CD14-positive monocyte (primary cell): ENCODE measurements around the gene PARP16. TPM values are rescaled to one million over a fixed set of nuclear protein-coding genes. Genes with fewer than 3 reads are reported as not detected.
A peak's percentile ranks its signal among the peaks of the same experiment; 100 is the strongest.

Source experiments
- DNase-seq, 3 donors: peaks; one replicate each; pipeline ENCODE4 v3.0.0-alpha.2; 2011 to 2022
- H2AFZ ChIP-seq: 2 replicates; pipeline ENCODE4 v1.6.0; 2012; ENCODE audit warnings: mild to moderate bottlenecking, low read depth, low read length, inconsistent platforms; ENCODE audit not compliant: insufficient read depth, poor library complexity, severe bottlenecking
- H3K27ac ChIP-seq, 2 donors: 1 replicate in 1 of 2; 2 replicates in 1 of 2; pipeline ENCODE4 v1.5.1; 2012 to 2013; ENCODE audit warnings: low read length in 2 of 2, control low read depth in 1 of 2, inconsistent platforms in 1 of 2, low read depth in 1 of 2, mild to moderate bottlenecking in 1 of 2
- H3K27me3 ChIP-seq, 2 donors: one replicate each; pipeline versions ENCODE4 v1.6.0 to v1.6.1; 2011 to 2013; ENCODE audit warnings: low read length in 2 of 2; ENCODE audit not compliant: control insufficient read depth in 2 of 2, insufficient read depth in 2 of 2
- H3K36me3 ChIP-seq, 2 donors: replicated peaks in 1 of 2; 1 replicate in 1 of 2; 2 replicates in 1 of 2; pipeline versions ENCODE4 v1.5.1 to v1.6.1; 2012 to 2013; ENCODE audit warnings: low read length in 2 of 2, control low read depth in 1 of 2, inconsistent platforms in 1 of 2, mild to moderate bottlenecking in 1 of 2; ENCODE audit not compliant: insufficient read depth in 2 of 2, control insufficient read depth in 1 of 2
- H3K4me1 ChIP-seq, 2 donors: 1 replicate in 1 of 2; 2 replicates in 1 of 2; pipeline versions ENCODE4 v1.5.1 to v1.6.1; 2012 to 2013; ENCODE audit warnings: low read length in 2 of 2, control low read depth in 1 of 2, inconsistent platforms in 1 of 2, mild to moderate bottlenecking in 1 of 2, moderate library complexity in 1 of 2; ENCODE audit not compliant: insufficient read depth in 2 of 2, control insufficient read depth in 1 of 2
- H3K4me2 ChIP-seq: replicated peaks from 2 replicates; pipeline ENCODE3; 2012; ENCODE audit warnings: low read length, moderate library complexity, mild to moderate bottlenecking; ENCODE audit not compliant: poor library complexity, severe bottlenecking; ENCODE audit errors: extremely low read depth
- H3K4me3 ChIP-seq, 3 experiments: fragments of 200-600 bp in 1 of 3; sonication (generic) in 1 of 3; replicated peaks in 1 of 3; 1 replicate in 2 of 3; 2 replicates in 1 of 3; pipeline ENCODE4 v1.5.1; 2011 to 2013; ENCODE audit warnings: low read length in 3 of 3, mild to moderate bottlenecking in 3 of 3, control low read depth in 2 of 3, low read depth in 2 of 3, inconsistent platforms in 1 of 3, moderate library complexity in 1 of 3
- H3K79me2 ChIP-seq: 2 replicates; pipeline ENCODE4 v1.6.0; 2012; ENCODE audit warnings: mild to moderate bottlenecking, control low read depth, inconsistent platforms, low read length, moderate library complexity; ENCODE audit not compliant: insufficient read depth
- H3K9ac ChIP-seq: 2 replicates; pipeline ENCODE4 v1.6.0; 2017; ENCODE audit warnings: low read length, mild to moderate bottlenecking; ENCODE audit not compliant: insufficient read depth, poor library complexity, severe bottlenecking
- H3K9me3 ChIP-seq, 2 donors: replicated peaks in 1 of 2; 1 replicate in 1 of 2; 2 replicates in 1 of 2; pipeline versions ENCODE4 v1.5.1 to v1.6.1; 2012 to 2013; ENCODE audit warnings: low read length in 2 of 2, control low read depth in 1 of 2; ENCODE audit not compliant: control insufficient read depth in 1 of 2, insufficient read depth in 1 of 2
- H4K20me1 ChIP-seq: 2 replicates; pipeline ENCODE4 v1.6.0; 2012; ENCODE audit warnings: mild to moderate bottlenecking, low read length, control low read depth, moderate library complexity; ENCODE audit not compliant: insufficient read depth
- H3K27ac Mint-ChIP-seq, 7 donors: one replicate each; pipeline ENCODE4 v1.8.0; 2020; ENCODE audit warnings: mild to moderate bottlenecking in 7 of 7, mixed read lengths in 7 of 7, moderate library complexity in 6 of 7, inconsistent platforms in 2 of 7
- H3K27me3 Mint-ChIP-seq, 3 donors: one replicate each; pipeline ENCODE4 v1.8.0; 2021 to 2022; ENCODE audit warnings: low read depth in 3 of 3, mild to moderate bottlenecking in 3 of 3, mixed read lengths in 3 of 3, moderate library complexity in 3 of 3, inconsistent platforms in 1 of 3
- H3K36me3 Mint-ChIP-seq, 2 donors: one replicate each; pipeline ENCODE4 v1.8.0; 2020; ENCODE audit warnings: mixed read lengths in 2 of 2, inconsistent platforms in 1 of 2, mild to moderate bottlenecking in 1 of 2
- H3K4me1 Mint-ChIP-seq: one replicate; pipeline ENCODE4 v1.8.0; 2020; ENCODE audit warnings: mild to moderate bottlenecking, mixed read lengths
- H3K4me3 Mint-ChIP-seq, 2 donors: one replicate each; pipeline ENCODE4 v1.8.0; 2020; ENCODE audit warnings: mild to moderate bottlenecking in 2 of 2, mixed read lengths in 2 of 2, moderate library complexity in 1 of 2
- H3K9me3 Mint-ChIP-seq, 7 donors: one replicate each; pipeline ENCODE4 v1.8.0; 2020 to 2022; ENCODE audit warnings: mixed read lengths in 7 of 7, mild to moderate bottlenecking in 6 of 7, moderate library complexity in 6 of 7, inconsistent platforms in 2 of 7
- CTCF ChIP-seq: fragments of 200-600 bp; IDR thresholded peaks from one replicate; pipeline ENCODE4 v1.8.0; 2022; ENCODE audit warnings: antibody characterized with exemption, mild to moderate bottlenecking
- WGBS: methylation state at CpG from one replicate; pipeline ENCODE4 v1.1.5; 2013; ENCODE audit warnings: missing lambda C conversion rate; ENCODE audit not compliant: insufficient coverage; 5-methylcytosine and 5-hydroxymethylcytosine counted together
- intact Hi-C, 2 donors: fragments of 100-400 bp; cut with micrococcal nuclease; formaldehyde crosslinking; loops; one replicate each; pipeline versions ENCODE4 v1.15.0 to v1.15.1; 2023
- polyA plus RNA-seq, 3 donors: library from polyadenylated mRNA; depleted of rRNA in 1 of 3; unstranded in 2 of 3; stranded (reverse) in 1 of 3; fragments of 300-500 nt in 2 of 3; fragments of >200 nt in 1 of 3; fragmentation: Illumina TruSeq in 2 of 3; gene quantifications; 1 replicate in 2 of 3; 2 replicates in 1 of 3; pipeline ENCODE4 v1.2.3, GENCODE V29; 2012 to 2021

The PARP16 gene
- polyA plus RNA-seq, 3 donors = 4.8 to 6.9 (median 5.7) TPM

GRCh38 chr15:65305776-65306175, 19.1 kb upstream of the PARP16 start:
- Histone ChIP-seq H3K27me3 (no peaks in the 10 kb centered on the region), H2AFZ (no peak overlapping the region), H3K4me3 (no peak overlapping the region), H3K4me2 (no peak overlapping the region), H3K79me2 (no peaks in the 10 kb centered on the region), H3K36me3 (no peaks in the 10 kb centered on the region), H4K20me1 (no peaks in the 10 kb centered on the region), H3K27ac (no peak overlapping the region), H3K9me3 (no peaks in the 10 kb centered on the region), H3K9ac (no peak overlapping the region), H3K4me1 (peaks cover 23 to 24% of the 10 kb centered on the region in 2 donors)
- Mint-ChIP-seq H3K9me3 (no peaks in the 10 kb centered on the region), H3K36me3 (no peaks in the 10 kb centered on the region), H3K4me1 (peaks cover 31% of the 10 kb centered on the region), H3K27me3 (no peaks in the 10 kb centered on the region), H3K27ac (no peak overlapping the region), H3K4me3 (no peak overlapping the region)
- no CpG with 5 or more reads among the region's 3 CpGs for WGBS
- intact Hi-C loops = loop anchor here in 1 of 2 donors (1.0 kb wide), 1 partner anchor 8 kb away; no protein-coding TSS in a partner anchor
- TF ChIP-seq CTCF = no peak
- peak in 1 of 3 donors; percentile 33 for DNase-seq

- DNase-seq = no peak
- H3K4me1 ChIP-seq = peaks cover 19% of the 10 kb centered on the region in 2 donors
- intact Hi-C loops = loop anchor here in 1 of 2 donors (1.0 kb wide), 1 partner anchor 8 kb away; no protein-coding TSS in a partner anchor
- peak overlapping the region in 1 of 3 experiments; percentile 32 for H3K4me3 ChIP-seq
- H3K9me3 ChIP-seq = no peaks in the 10 kb centered on the region
- Mint-ChIP-seq H3K27ac (peak overlapping the region; percentile 91 to 96 (median 94)), H3K4me1 (peaks cover 26% of the 10 kb centered on the region), H3K27me3 (peaks cover 0 to under 1% (median 0%) of the 10 kb centered on the region in 3 donors), H3K9me3 (peaks cover 0 to 4% (median 2%) of the 10 kb centered on the region in 7 donors), H3K4me3 (peak overlapping the region; percentile 37 to 73), H3K36me3 (no peaks in the 10 kb centered on the region)
- peak overlapping the region; percentile 26 to 87 for H3K27ac ChIP-seq
- 64% methylated on average over 13 of the region's 14 CpGs for WGBS
- peak overlapping the region; percentile 15 for H3K4me2 ChIP-seq
- no peaks in the 10 kb centered on the region for H3K79me2 ChIP-seq
- no peaks in the 10 kb centered on the region for H3K36me3 ChIP-seq
- no peak for TF ChIP-seq CTCF
- peak overlapping the region; percentile 74 for H3K9ac ChIP-seq
- no peaks in the 10 kb centered on the region for H4K20me1 ChIP-seq
- H2AFZ ChIP-seq = no peak overlapping the region
- H3K27me3 ChIP-seq = no peaks in the 10 kb centered on the region
Measured at GRCh38 chr15:65305150-65305758, 18.6 kb upstream of the PARP16 start.
